Measurements from ENCODE around the gene BTBD3.

Gene BTBD3

DNA sequence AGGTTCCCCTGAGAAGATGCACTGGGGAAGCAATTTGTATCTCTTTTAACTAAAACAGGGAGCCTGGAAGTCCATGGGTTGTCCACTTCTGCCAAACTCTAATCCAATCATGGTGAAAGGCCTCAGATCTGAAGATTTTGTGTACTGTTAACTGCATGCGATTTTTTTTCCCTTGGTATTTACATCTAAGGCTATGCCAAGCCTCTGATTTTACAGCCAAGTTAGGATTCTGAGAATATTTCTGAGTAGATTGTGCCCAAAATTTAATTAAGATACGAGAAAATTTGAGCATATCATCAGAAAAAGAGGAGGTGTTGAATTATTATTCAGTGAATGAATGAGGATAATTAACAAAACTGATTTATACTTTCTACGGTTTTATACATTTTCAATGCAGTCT, 34.0 kb downstream of the BTBD3 start:
- H3K9ac ChIP-seq (ENCODE audit: low read length): no peak overlapping the region
- TF ChIP-seq EZH2phosphoT487 (conservative IDR thresholded peaks at IDR 0.05; ENCODE audit: low read length): no peak
- TF ChIP-seq, protein P1, sequence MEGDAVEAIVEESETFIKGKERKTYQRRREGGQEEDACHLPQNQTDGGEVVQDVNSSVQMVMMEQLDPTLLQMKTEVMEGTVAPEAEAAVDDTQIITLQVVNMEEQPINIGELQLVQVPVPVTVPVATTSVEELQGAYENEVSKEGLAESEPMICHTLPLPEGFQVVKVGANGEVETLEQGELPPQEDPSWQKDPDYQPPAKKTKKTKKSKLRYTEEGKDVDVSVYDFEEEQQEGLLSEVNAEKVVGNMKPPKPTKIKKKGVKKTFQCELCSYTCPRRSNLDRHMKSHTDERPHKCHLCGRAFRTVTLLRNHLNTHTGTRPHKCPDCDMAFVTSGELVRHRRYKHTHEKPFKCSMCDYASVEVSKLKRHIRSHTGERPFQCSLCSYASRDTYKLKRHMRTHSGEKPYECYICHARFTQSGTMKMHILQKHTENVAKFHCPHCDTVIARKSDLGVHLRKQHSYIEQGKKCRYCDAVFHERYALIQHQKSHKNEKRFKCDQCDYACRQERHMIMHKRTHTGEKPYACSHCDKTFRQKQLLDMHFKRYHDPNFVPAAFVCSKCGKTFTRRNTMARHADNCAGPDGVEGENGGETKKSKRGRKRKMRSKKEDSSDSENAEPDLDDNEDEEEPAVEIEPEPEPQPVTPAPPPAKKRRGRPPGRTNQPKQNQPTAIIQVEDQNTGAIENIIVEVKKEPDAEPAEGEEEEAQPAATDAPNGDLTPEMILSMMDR (IDR thresholded peaks at IDR 0.05; ENCODE audit: insufficient read depth, low read length, poor library complexity, severe bottlenecking): no peak
- H3K4me2 ChIP-seq (ENCODE audit: low read depth, low read length, poor library complexity, severe bottlenecking): no peak overlapping the region

DNA sequence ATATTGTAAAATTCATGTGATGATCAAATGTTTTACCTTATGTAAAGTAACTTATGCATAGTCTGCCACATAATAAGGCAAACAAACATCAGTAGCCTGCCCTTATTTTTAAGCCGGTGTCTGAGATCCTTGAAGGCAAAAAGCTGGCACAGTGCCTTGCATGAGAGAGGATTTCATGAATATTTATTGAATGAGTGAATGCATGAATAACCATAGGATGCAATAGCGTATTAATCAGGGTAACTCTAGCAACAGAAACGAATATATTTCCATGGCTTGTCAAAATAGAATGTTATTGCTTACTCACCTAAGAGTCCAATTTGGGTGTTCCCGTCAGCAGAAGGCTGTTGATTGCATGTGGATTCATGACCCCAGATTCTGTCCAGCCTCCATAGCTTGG, 34.9 kb downstream of the BTBD3 start:
- Histone ChIP-seq H3K79me2 (ENCODE audit: insufficient read depth, low read length) (no peaks in the 10 kb centered on the region), H3K4me3 (ENCODE audit: insufficient read depth, low read length, poor library complexity, severe bottlenecking) (no peak overlapping the region), H3K36me3 (ENCODE audit: low read length) (no peaks in the 10 kb centered on the region), H4K20me1 (ENCODE audit: low read depth, low read length) (no peaks in the 10 kb centered on the region), H3K4me2 (ENCODE audit: low read depth, low read length, poor library complexity, severe bottlenecking) (no peak overlapping the region), H3K9me2 (replicated peaks; ENCODE audit: insufficient read depth, low read length) (no peaks in the 10 kb centered on the region), H3F3A (ENCODE audit: insufficient read depth) (no peaks in the 10 kb centered on the region), H3K9me3 (ENCODE audit: insufficient read depth, low read length) (no peaks in the 10 kb centered on the region), H3K27me3 (ENCODE audit: low read length) (no peaks in the 10 kb centered on the region), H3K27ac (ENCODE audit: low read depth, low read length) (no peak overlapping the region), H2AFZ (ENCODE audit: low read depth, low read length, severe bottlenecking) (no peak overlapping the region), H3K9ac (ENCODE audit: low read length) (no peak overlapping the region)
- TF ChIP-seq EZH2phosphoT487 (conservative IDR thresholded peaks at IDR 0.05; ENCODE audit: low read length): no peak
- TF ChIP-seq, protein P1 (IDR thresholded peaks at IDR 0.05; ENCODE audit: insufficient read depth, low read length, poor library complexity, severe bottlenecking): no peak

More for the DNA sequence above, 34.0 kb downstream of the BTBD3 start:
- Histone ChIP-seq H2AFZ (ENCODE audit: low read depth, low read length, severe bottlenecking) (no peak overlapping the region), H3K9me3 (ENCODE audit: insufficient read depth, low read length) (no peaks in the 10 kb centered on the region), H3K79me2 (ENCODE audit: insufficient read depth, low read length) (no peaks in the 10 kb centered on the region), H3K36me3 (ENCODE audit: low read length) (no peaks in the 10 kb centered on the region), H3K4me3 (ENCODE audit: insufficient read depth, low read length, poor library complexity, severe bottlenecking) (no peak overlapping the region), H3K27ac (ENCODE audit: low read depth, low read length) (no peak overlapping the region), H3K27me3 (ENCODE audit: low read length) (no peaks in the 10 kb centered on the region), H3K9me2 (replicated peaks; ENCODE audit: insufficient read depth, low read length) (no peaks in the 10 kb centered on the region), H3F3A (ENCODE audit: insufficient read depth) (no peaks in the 10 kb centered on the region), H4K20me1 (ENCODE audit: low read depth, low read length) (no peaks in the 10 kb centered on the region)

DNA sequence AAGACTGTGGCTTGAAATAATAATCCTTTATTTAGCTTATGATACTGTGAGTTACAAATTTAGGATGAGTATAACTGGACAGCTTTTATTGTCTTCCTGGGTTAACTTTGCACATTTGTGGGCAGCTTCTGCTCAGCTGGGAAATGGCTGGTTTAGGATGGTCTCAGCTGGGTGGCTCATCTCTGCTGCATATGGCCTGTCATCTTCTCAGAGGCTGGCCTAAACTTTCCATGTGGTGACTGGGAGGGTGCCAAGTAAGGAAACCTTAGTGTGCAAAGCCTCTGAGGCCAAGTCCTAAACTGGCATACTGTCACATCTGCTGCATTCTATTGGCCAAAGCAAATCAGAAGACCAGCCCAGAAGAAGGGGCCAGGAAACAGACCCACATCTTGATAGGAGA, 40.2 kb downstream of the BTBD3 start:
- no peak overlapping the region for H3K4me3 ChIP-seq (ENCODE audit: insufficient read depth, low read length, poor library complexity, severe bottlenecking)
- TF ChIP-seq, protein P1 (IDR thresholded peaks at IDR 0.05; ENCODE audit: insufficient read depth, low read length, poor library complexity, severe bottlenecking): no peak
- TF ChIP-seq EZH2phosphoT487 (conservative IDR thresholded peaks at IDR 0.05; ENCODE audit: low read length): no peak
- H3K27me3 ChIP-seq (ENCODE audit: low read length): no peaks in the 10 kb centered on the region
- no peak overlapping the region for H3K9ac ChIP-seq (ENCODE audit: low read length)
- no peaks in the 10 kb centered on the region for H3K9me3 ChIP-seq (ENCODE audit: insufficient read depth, low read length)
- no peak overlapping the region for H2AFZ ChIP-seq (ENCODE audit: low read depth, low read length, severe bottlenecking)
- H3K4me2 ChIP-seq (ENCODE audit: low read depth, low read length, poor library complexity, severe bottlenecking): no peak overlapping the region
- H3K9me2 ChIP-seq (replicated peaks; ENCODE audit: insufficient read depth, low read length): no peaks in the 10 kb centered on the region
- no peak overlapping the region for H3K27ac ChIP-seq (ENCODE audit: low read depth, low read length)
- H3F3A ChIP-seq (ENCODE audit: insufficient read depth): no peaks in the 10 kb centered on the region
- H4K20me1 ChIP-seq (ENCODE audit: low read depth, low read length): no peaks in the 10 kb centered on the region
- no peaks in the 10 kb centered on the region for H3K36me3 ChIP-seq (ENCODE audit: low read length)
- no peaks in the 10 kb centered on the region for H3K79me2 ChIP-seq (ENCODE audit: insufficient read depth, low read length)

Data from SU-DHL-6 (cell line).